Astrocyte (in vitro differentiated cells and primary cell): ENCODE measurements around the gene CDK14. TPM values are rescaled to one million over a fixed set of nuclear protein-coding genes. Genes with fewer than 3 reads are reported as not detected.

Experiments used
- DNase-seq: peaks from one replicate; pipeline ENCODE4 v3.0.0-alpha.2; 2010; ENCODE audit warnings: low read depth
- FAIRE-seq: peaks from 2 replicates; lab custom pipeline; 2011; peaks lifted over from hg19 to GRCh38; lab: Jason Lieb, UNC
- H2AFZ ChIP-seq: 2 replicates; pipeline ENCODE4 v1.6.0; 2012; ENCODE audit warnings: low read depth, low read length, inconsistent platforms
- H3K27ac ChIP-seq: 2 replicates; pipeline ENCODE4 v1.5.1; 2011; ENCODE audit warnings: low read depth, low read length, inconsistent platforms
- H3K27me3 ChIP-seq: 2 replicates; pipeline ENCODE4 v1.6.0; 2011; ENCODE audit warnings: low read length, inconsistent platforms; ENCODE audit not compliant: insufficient read depth
- H3K36me3 ChIP-seq: 2 replicates; pipeline ENCODE4 v1.5.1; 2011; ENCODE audit warnings: low read length, inconsistent platforms; ENCODE audit not compliant: insufficient read depth
- H3K4me1 ChIP-seq: 2 replicates; pipeline ENCODE4 v1.5.1; 2011; ENCODE audit warnings: low read length, inconsistent platforms; ENCODE audit not compliant: insufficient read depth
- H3K4me2 ChIP-seq: 2 replicates; pipeline ENCODE4 v1.6.0; 2012; ENCODE audit warnings: low read length, inconsistent platforms
- H3K4me3 ChIP-seq: 2 replicates; pipeline ENCODE4 v1.5.1; 2011; ENCODE audit warnings: low read depth, mild to moderate bottlenecking, low read length, inconsistent platforms; ENCODE audit not compliant: insufficient read depth
- H3K79me2 ChIP-seq: 2 replicates; pipeline ENCODE4 v1.6.0; 2012; ENCODE audit warnings: mild to moderate bottlenecking, low read length, inconsistent platforms; ENCODE audit not compliant: insufficient read depth
- H3K9ac ChIP-seq: 2 replicates; pipeline ENCODE4 v1.6.0; 2012; ENCODE audit warnings: mild to moderate bottlenecking, low read length, inconsistent platforms
- H3K9me3 ChIP-seq: 2 replicates; pipeline ENCODE4 v1.5.1; 2012; ENCODE audit warnings: low read depth, mild to moderate bottlenecking, low read length, inconsistent platforms; ENCODE audit not compliant: insufficient read depth
- H4K20me1 ChIP-seq: 2 replicates; pipeline ENCODE4 v1.6.0; 2012; ENCODE audit warnings: low read length, inconsistent platforms; ENCODE audit not compliant: insufficient read depth
- H3K27ac Mint-ChIP-seq: one replicate; pipeline ENCODE4 v1.8.0; 2021; ENCODE audit warnings: mild to moderate bottlenecking, mixed read lengths; ENCODE audit not compliant: unreplicated experiment
- H3K27me3 Mint-ChIP-seq: one replicate; pipeline ENCODE4 v1.8.0; 2021; ENCODE audit warnings: low read depth, mixed read lengths; ENCODE audit not compliant: unreplicated experiment
- H3K36me3 Mint-ChIP-seq: one replicate; pipeline ENCODE4 v1.8.0; 2021; ENCODE audit warnings: low read depth, mixed read lengths; ENCODE audit not compliant: unreplicated experiment
- H3K4me1 Mint-ChIP-seq: one replicate; pipeline ENCODE4 v1.8.0; 2021; ENCODE audit warnings: low read depth, mixed read lengths; ENCODE audit not compliant: unreplicated experiment
- H3K4me3 Mint-ChIP-seq: one replicate; pipeline ENCODE4 v1.8.0; 2021; ENCODE audit warnings: mild to moderate bottlenecking, moderate library complexity, mixed read lengths; ENCODE audit not compliant: unreplicated experiment
- H3K9me3 Mint-ChIP-seq: one replicate; pipeline ENCODE4 v1.8.0; 2021; ENCODE audit warnings: mild to moderate bottlenecking, mixed read lengths; ENCODE audit not compliant: unreplicated experiment
- CTCF ChIP-seq: IDR thresholded peaks from 2 replicates; pipeline ENCODE4 v1.5.1; 2011; ENCODE audit warnings: low read depth, mild to moderate bottlenecking, inconsistent platforms, low read length, moderate library complexity; ENCODE audit not compliant: insufficient read depth
- EZH2 ChIP-seq: IDR thresholded peaks from 2 replicates; pipeline ENCODE4 v1.6.1; 2012; ENCODE audit warnings: mild to moderate bottlenecking, low read length, inconsistent platforms; ENCODE audit not compliant: insufficient read depth
- total RNA-seq: library from RNA; stranded (reverse); gene quantifications from 2 replicates; pipeline ENCODE4 v1.2.1, GENCODE V29; 2021

CDK14 gene
- total RNA-seq, 1 donor from 2014 or later: 30.2 TPM

GRCh38 chr7:90706072-90706716 lies 110.1 kb downstream of the CDK14 start:
- H2AFZ ChIP-seq: no peak overlapping the region
- H3K4me2 ChIP-seq: no peak overlapping the region
- no peak overlapping the region for H3K27ac ChIP-seq
- no peaks in the 10 kb centered on the region for H3K27me3 ChIP-seq
- no peaks in the 10 kb centered on the region for H3K9me3 ChIP-seq
- TF ChIP-seq EZH2 (no peak), CTCF (no peak)
- peaks cover 54% of the 10 kb centered on the region for H4K20me1 ChIP-seq
- H3K27me3 Mint-ChIP-seq: no peaks in the 10 kb centered on the region
- peaks cover 14% of the 10 kb centered on the region for H3K4me1 Mint-ChIP-seq
- H3K9me3 Mint-ChIP-seq: peaks cover 2% of the 10 kb centered on the region
- DNase-seq (peak; percentile 41), FAIRE-seq (no peak)
- H3K4me1 ChIP-seq: peaks cover 17% of the 10 kb centered on the region
- H3K4me3 ChIP-seq: no peak overlapping the region
- no peak overlapping the region for H3K27ac Mint-ChIP-seq
- H3K79me2 ChIP-seq: peaks cover 35% of the 10 kb centered on the region
- no peaks in the 10 kb centered on the region for H3K36me3 Mint-ChIP-seq
- H3K36me3 ChIP-seq: no peaks in the 10 kb centered on the region
- H3K9ac ChIP-seq: no peak overlapping the region
- no peak overlapping the region for H3K4me3 Mint-ChIP-seq

GRCh38 chr7:90708841-90709317 lies 112.8 kb downstream of the CDK14 start:
- Histone ChIP-seq H4K20me1 (peaks cover 45% of the 10 kb centered on the region), H3K79me2 (peaks cover 43% of the 10 kb centered on the region), H3K9ac (no peak overlapping the region), H2AFZ (no peak overlapping the region), H3K4me3 (no peak overlapping the region), H3K27ac (no peak overlapping the region), H3K4me1 (peaks cover 17% of the 10 kb centered on the region), H3K27me3 (no peaks in the 10 kb centered on the region), H3K4me2 (peak overlapping the region; percentile 63), H3K36me3 (no peaks in the 10 kb centered on the region), H3K9me3 (no peaks in the 10 kb centered on the region)
- Mint-ChIP-seq H3K27ac (no peak overlapping the region), H3K9me3 (no peaks in the 10 kb centered on the region), H3K4me3 (no peak overlapping the region), H3K27me3 (no peaks in the 10 kb centered on the region), H3K4me1 (peaks cover 11% of the 10 kb centered on the region), H3K36me3 (no peaks in the 10 kb centered on the region)
- TF ChIP-seq CTCF (peak; percentile 57), EZH2 (no peak)
- DNase-seq (peak; percentile 19), FAIRE-seq (peak; percentile 17)
